HUDEP-2 (cell line): Measurements from ENCODE around the gene RTL9.
A peak's percentile ranks its signal among the peaks of the same experiment; 100 is the strongest.

Experiments used
- DNase-seq, 76 experiments: peaks; one replicate each; lab custom pipeline; 2025; ENCODE audit not compliant: unreplicated experiment in 76 of 76; lab: John Stamatoyannopoulos, UW

The RTL9 gene

GRCh38 chrX:110338935-110339334 is 19.7 kb upstream of the RTL9 start:
- peak in 73 of 76 experiments; percentile 7 to 90 (median 57) for DNase-seq

- peak in 20 of 76 experiments; percentile 0 to 47 (median 14) for DNase-seq
These were observed 17.2 kb upstream of the RTL9 start for GRCh38 chrX:110341189-110342035.

GRCh38 chrX:110346681-110347080 is 12.0 kb upstream of the RTL9 start:
- peak in 1 of 76 experiments; percentile 0 for DNase-seq

- no peak for DNase-seq
These were observed 625 bp downstream of the RTL9 start for GRCh38 chrX:110359273-110359672.

GRCh38 chrX:110363244-110363643 is 4.6 kb downstream of the RTL9 start:
- peak in 38 of 76 experiments; percentile 0 to 79 (median 30) for DNase-seq

GRCh38 chrX:110373310-110373709 is 14.7 kb downstream of the RTL9 start:
- DNase-seq, result peak in 36 of 76 experiments; percentile 1 to 70 (median 32)

GRCh38 chrX:110374559-110374958 is 15.9 kb downstream of the RTL9 start:
- DNase-seq, result peak in 63 of 76 experiments; percentile 0 to 79 (median 33)

GRCh38 chrX:110381216-110381615 is 22.6 kb downstream of the RTL9 start:
- no peak for DNase-seq

GRCh38 chrX:110383414-110383813 is 24.8 kb downstream of the RTL9 start:
- DNase-seq, result no peak

- peak in 1 of 76 experiments; percentile 0 for DNase-seq
These were observed 25.8 kb downstream of the RTL9 start for GRCh38 chrX:110384490-110384889.

GRCh38 chrX:110389570-110389969 is 30.9 kb downstream of the RTL9 start:
- no peak for DNase-seq

- no peak for DNase-seq
These were observed 32.4 kb downstream of the RTL9 start for GRCh38 chrX:110391086-110391485.

- peak in 5 of 76 experiments; percentile 1 to 7 (median 3) for DNase-seq
These were observed 36.0 kb downstream of the RTL9 start for GRCh38 chrX:110394651-110395050.

- no peak for DNase-seq
These were observed 37.2 kb downstream of the RTL9 start for GRCh38 chrX:110395877-110396276.

- DNase-seq, result no peak
These were observed 38.1 kb downstream of the RTL9 start for GRCh38 chrX:110396735-110397134.

GRCh38 chrX:110397339-110397738 is 38.7 kb downstream of the RTL9 start:
- no peak for DNase-seq

- DNase-seq, result no peak
These were observed 39.3 kb downstream of the RTL9 start for GRCh38 chrX:110397904-110398303.

GRCh38 chrX:110399497-110399896 is 40.8 kb downstream of the RTL9 start:
- no peak for DNase-seq

- no peak for DNase-seq
These were observed 41.3 kb downstream of the RTL9 start for GRCh38 chrX:110399966-110400365.

GRCh38 chrX:110401135-110401534 is 42.5 kb downstream of the RTL9 start:
- peak in 43 of 76 experiments; percentile 0 to 47 (median 11) for DNase-seq

GRCh38 chrX:110402091-110402849 is 43.6 kb downstream of the RTL9 start:
- peak in 12 of 76 experiments; percentile 5 to 34 (median 21) for DNase-seq
